OCI-LY3 (cell line): ENCODE data around the gene KRTAP15-1.

Experiments used
- H2AFZ ChIP-seq: fragments of 200-600, 300-600 bp; shearing (Covaris generic); 2 replicates; pipeline ENCODE4 v1.6.0; 2014; ENCODE audit warnings: antibody characterized with exemption, low read depth, low read length
- H3K27ac ChIP-seq: fragments of 200-600, 300-600 bp; sonication (generic); 2 replicates; pipeline ENCODE4 v1.5.1; 2014; ENCODE audit warnings: mild to moderate bottlenecking, low read length, moderate library complexity, mixed read lengths
- H3K27me3 ChIP-seq: fragments of 200-600, 300-600 bp; sonication (generic); 2 replicates; pipeline ENCODE4 v1.6.1; 2014; ENCODE audit warnings: low read depth, low read length, mixed read lengths
- H3K36me3 ChIP-seq: fragments of 200-600, 300-600 bp; sonication (generic); replicated peaks from 2 replicates; pipeline ENCODE3; 2014; ENCODE audit warnings: low read depth, low read length, mixed read lengths
- H3K4me1 ChIP-seq: fragments of 300-600, 200-600 bp; sonication (generic); 2 replicates; pipeline ENCODE4 v1.6.1; 2014; ENCODE audit warnings: low read length, mixed read lengths
- H3K4me2 ChIP-seq: fragments of 200-600, 300-600 bp; sonication (generic); 2 replicates; pipeline ENCODE4 v1.6.1; 2014; ENCODE audit warnings: low read length, mixed read lengths
- H3K4me3 ChIP-seq: fragments of 300-600, 200-600 bp; sonication (generic); 2 replicates; pipeline ENCODE4 v1.5.1; 2014; ENCODE audit warnings: antibody characterized with exemption, mild to moderate bottlenecking, low read length, moderate library complexity
- H3K79me2 ChIP-seq: fragments of 300-600, 200-600 bp; shearing (Covaris generic); 2 replicates; pipeline ENCODE4 v1.6.1; 2014; ENCODE audit warnings: mild to moderate bottlenecking, low read length, mixed read lengths
- H3K9ac ChIP-seq: fragments of 300-600, 200-600 bp; shearing (Covaris generic); 2 replicates; pipeline ENCODE4 v1.6.0; 2014; ENCODE audit warnings: mild to moderate bottlenecking, low read length, moderate library complexity
- H3K9me3 ChIP-seq: fragments of 200-600, 300-600 bp; shearing (Covaris generic); 2 replicates; pipeline ENCODE4 v1.6.1; 2014; ENCODE audit warnings: low read length, mixed read lengths; ENCODE audit not compliant: insufficient read depth
- H4K20me1 ChIP-seq: fragments of 200-600, 300-600 bp; sonication (generic); 2 replicates; pipeline ENCODE4 v1.6.1; 2016; ENCODE audit warnings: low read length, mixed read lengths; ENCODE audit not compliant: insufficient read depth
- CTCF ChIP-seq: fragments of 200-600, 300-600 bp; sonication (generic); IDR thresholded peaks from 2 replicates; pipeline ENCODE4 v1.5.1; 2014; ENCODE audit warnings: antibody characterized with exemption, low read length, low read depth
- EZH2phosphoT487 ChIP-seq: fragments of 200-600 bp; shearing (Covaris generic); IDR thresholded peaks from 2 replicates; pipeline ENCODE4 v1.6.1; 2018; ENCODE audit warnings: antibody characterized with exemption, mixed run types, low read depth

The KRTAP15-1 gene

DNA sequence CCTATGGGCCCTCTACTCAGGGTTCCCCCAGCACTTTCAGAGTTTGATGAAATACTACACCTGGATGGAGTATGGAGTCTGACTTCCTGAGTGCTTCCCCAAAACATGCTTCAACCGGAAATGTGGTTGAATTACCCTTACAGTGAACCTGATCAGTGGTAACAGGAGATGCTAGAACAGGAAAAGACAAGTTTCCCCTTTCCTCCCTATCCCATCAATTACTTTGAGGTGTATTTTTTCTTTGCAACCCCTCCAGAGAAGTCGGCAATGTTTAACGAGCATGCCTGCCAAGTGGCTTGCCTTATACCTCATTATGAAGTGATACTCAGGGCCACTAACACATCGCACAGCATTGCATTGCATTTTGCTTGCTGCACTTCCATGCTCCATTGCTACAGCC, 7.0 kb downstream of the KRTAP15-1 start:
- TF ChIP-seq CTCF (no peak), EZH2phosphoT487 (no peak)
- Histone ChIP-seq H3K9ac (no peak overlapping the region), H3K27me3 (no peaks in the 10 kb centered on the region), H3K79me2 (no peaks in the 10 kb centered on the region), H3K36me3 (no peaks in the 10 kb centered on the region), H2AFZ (no peak overlapping the region), H3K4me2 (no peak overlapping the region), H4K20me1 (no peaks in the 10 kb centered on the region), H3K4me3 (no peak overlapping the region), H3K4me1 (no peaks in the 10 kb centered on the region; the same call in 1 of the 2 replicates), H3K9me3 (no peaks in the 10 kb centered on the region), H3K27ac (no peak overlapping the region)

DNA sequence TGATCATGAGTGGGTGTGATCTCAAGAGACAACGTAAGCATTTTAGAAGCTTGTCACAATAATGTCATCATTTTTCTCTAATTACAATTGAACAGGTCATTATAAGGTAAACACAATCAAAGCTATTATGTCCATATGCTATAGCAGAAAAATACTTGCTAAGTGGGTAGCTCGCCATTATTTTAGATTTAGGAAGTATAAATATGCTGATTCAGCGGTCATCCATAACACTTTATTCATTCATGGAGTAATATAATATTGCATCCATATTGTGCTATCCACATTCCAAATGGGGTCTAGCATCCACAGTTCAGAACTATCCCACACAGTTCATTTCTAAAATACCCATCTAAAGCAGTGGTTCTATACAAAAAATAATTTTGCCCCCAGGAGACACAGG, 8.4 kb downstream of the KRTAP15-1 start:
- H2AFZ ChIP-seq, result no peak overlapping the region
- no peak overlapping the region for H3K4me3 ChIP-seq
- no peaks in the 10 kb centered on the region; the same call in 1 of the 2 replicates for H3K4me1 ChIP-seq
- H3K27me3 ChIP-seq, result no peaks in the 10 kb centered on the region
- no peak overlapping the region for H3K9ac ChIP-seq
- no peak for TF ChIP-seq CTCF
- no peak for TF ChIP-seq EZH2phosphoT487
- H3K79me2 ChIP-seq, result no peaks in the 10 kb centered on the region
- no peak overlapping the region for H3K27ac ChIP-seq
- no peaks in the 10 kb centered on the region for H3K36me3 ChIP-seq
- no peak overlapping the region for H3K4me2 ChIP-seq
- no peaks in the 10 kb centered on the region for H4K20me1 ChIP-seq
- H3K9me3 ChIP-seq, result no peaks in the 10 kb centered on the region

GRCh38 chr21:30463713-30464112, 23.6 kb downstream of the KRTAP15-1 start:
- Histone ChIP-seq H3K79me2 (no peaks in the 10 kb centered on the region), H3K9ac (no peak overlapping the region), H2AFZ (0 out of 2 replicates have a peak overlapping the region, but pooled peaks have one; percentile 69), H3K4me2 (peak overlapping the region; percentile 43; the same call in 1 of the 2 replicates), H3K27me3 (no peaks in the 10 kb centered on the region), H3K4me1 (0 out of 2 replicates have a peak, but pooled peaks cover 3% of the 10 kb centered on the region), H3K36me3 (no peaks in the 10 kb centered on the region), H3K9me3 (no peaks in the 10 kb centered on the region), H4K20me1 (no peaks in the 10 kb centered on the region), H3K27ac (no peak overlapping the region), H3K4me3 (no peak overlapping the region)
- no peak for TF ChIP-seq EZH2phosphoT487
- peak; percentile 52 for TF ChIP-seq CTCF

- TF ChIP-seq CTCF (no peak), EZH2phosphoT487 (no peak)
- Histone ChIP-seq H2AFZ (no peak overlapping the region), H3K4me2 (no peak overlapping the region), H3K4me1 (no peaks in the 10 kb centered on the region), H3K27ac (no peak overlapping the region), H3K79me2 (no peaks in the 10 kb centered on the region), H3K36me3 (no peaks in the 10 kb centered on the region), H3K9ac (no peak overlapping the region), H3K9me3 (no peaks in the 10 kb centered on the region), H4K20me1 (no peaks in the 10 kb centered on the region), H3K27me3 (no peaks in the 10 kb centered on the region), H3K4me3 (no peak overlapping the region)
Observed at GRCh38 chr21:30468900-30469714, 29.0 kb downstream of the KRTAP15-1 start.
